Measurements from ENCODE around the gene CSK. TPM values are rescaled to one million over a fixed set of nuclear protein-coding genes. Genes with fewer than 3 reads are reported as not detected.
"Not testable (repeated sequence)": the region's sequence is repeated elsewhere in the genome, so short reads cannot be mapped to it uniquely, and the experiment has no call there.

Gene CSK
- total and polyA plus RNA-seq, 2 experiments from 2014 or later: 16.9 to 19.1 TPM

GRCh38 chr15:74785194-74786032, 3.5 kb downstream of the CSK start:
- peaks cover 56% of the 10 kb centered on the region for H3K4me1 ChIP-seq (ENCODE audit: insufficient read depth)
- no peak for DNase-seq (ENCODE audit: low spot score)
- H3K27me3 ChIP-seq: no peaks in the 10 kb centered on the region
- no peaks in the 10 kb centered on the region for H3K9me3 ChIP-seq (ENCODE audit: low read depth)
- H4K20me1 ChIP-seq (ENCODE audit: insufficient read depth, poor library complexity, severe bottlenecking): peaks cover 70% of the 10 kb centered on the region
- peaks cover 86% of the 10 kb centered on the region for H3K79me2 ChIP-seq
- 93% methylated on average over 13 of the region's 13 CpGs for WGBS (ENCODE audit: low lambda C conversion rate, missing lambda C conversion rate)
- no peak overlapping the region for H3K27ac ChIP-seq
- H2AFZ ChIP-seq: no peak overlapping the region
- no peak overlapping the region for H3K4me3 ChIP-seq
- H3K9me2 ChIP-seq (replicated peaks; ENCODE audit: insufficient read depth): no peaks in the 10 kb centered on the region
- TF ChIP-seq EZH2phosphoT487 (IDR thresholded peaks at IDR 0.05; ENCODE audit: low read depth, severe bottlenecking, unreplicated experiment) (no peak), CTCF (IDR thresholded peaks at IDR 0.05; ENCODE audit: poor library complexity) (no peak), EZH2 (IDR thresholded peaks at IDR 0.05; ENCODE audit: borderline replicate concordance) (no peak)
- H3K4me2 ChIP-seq: no peak overlapping the region
- no peaks in the 10 kb centered on the region for H3K36me3 ChIP-seq (replicated peaks; ENCODE audit: insufficient read depth, low read depth)

DNA sequence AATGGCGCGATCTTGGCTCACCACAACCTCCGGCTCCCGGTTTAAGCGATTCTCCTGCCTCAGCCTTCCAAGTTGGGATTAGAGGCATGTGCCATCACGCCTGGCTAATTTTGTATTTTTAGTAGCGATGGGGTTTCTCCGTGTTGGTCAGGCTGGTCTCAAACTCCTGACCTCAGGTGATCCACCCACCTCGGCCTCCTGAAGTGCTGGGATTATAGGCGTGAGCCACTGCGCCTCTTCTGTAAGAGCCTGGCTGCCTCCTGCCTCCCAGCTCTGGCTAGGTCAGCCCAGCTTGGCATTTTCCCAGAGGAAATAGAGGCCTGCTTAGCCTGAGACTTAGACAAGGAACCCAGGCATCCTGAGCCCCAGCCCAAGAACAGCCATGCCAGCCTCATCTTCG, 4.2 kb downstream of the CSK start:
- H3K4me1 ChIP-seq (ENCODE audit: insufficient read depth): peaks cover 52% of the 10 kb centered on the region
- WGBS (ENCODE audit: low lambda C conversion rate, missing lambda C conversion rate): 95% methylated on average over 12 of the region's 12 CpGs
- DNase-seq (ENCODE audit: low spot score); H3K27ac ChIP-seq; H3K4me2 ChIP-seq; H3K9me2 ChIP-seq (replicated peaks; ENCODE audit: insufficient read depth); H2AFZ ChIP-seq; H3K9me3 ChIP-seq (ENCODE audit: low read depth); H3K27me3 ChIP-seq; H3K4me3 ChIP-seq; H3K36me3 ChIP-seq (replicated peaks; ENCODE audit: insufficient read depth, low read depth): not testable (repeated sequence)
- peaks cover 93% of the 10 kb centered on the region for H3K79me2 ChIP-seq
- peaks cover 74% of the 10 kb centered on the region for H4K20me1 ChIP-seq (ENCODE audit: insufficient read depth, poor library complexity, severe bottlenecking)

DNA sequence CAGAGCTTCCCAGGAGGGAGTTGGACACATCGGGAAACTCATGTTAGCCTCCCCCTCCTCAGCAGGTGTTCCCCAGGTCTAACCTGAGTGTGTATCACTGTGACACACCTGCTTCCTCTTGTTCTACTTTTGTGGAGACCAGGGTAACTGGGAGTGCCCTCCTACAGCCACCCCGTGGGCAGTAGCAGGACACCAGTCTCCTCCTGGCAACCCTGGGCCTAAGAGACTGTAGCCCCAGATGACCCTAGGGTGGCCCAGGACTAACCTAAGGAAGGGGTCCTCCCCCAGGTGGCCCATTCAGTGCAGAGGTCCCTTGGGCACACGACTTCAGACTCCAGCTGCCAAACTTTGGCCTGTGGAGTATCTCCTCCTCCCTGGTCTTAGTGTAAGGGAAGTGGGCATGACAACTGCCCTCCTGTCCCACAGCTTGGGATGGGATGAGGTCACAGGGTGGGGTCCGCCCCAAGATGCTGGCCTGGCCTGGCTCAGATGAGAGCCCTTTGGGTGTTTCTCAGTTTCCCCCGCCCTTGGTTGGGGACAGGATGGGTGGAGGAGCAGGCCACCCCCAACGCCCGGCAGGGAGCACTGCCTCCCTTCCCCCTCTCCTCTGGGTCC, 4.8 kb downstream of the CSK start:
- no peak overlapping the region for H2AFZ ChIP-seq
- peaks cover 46% of the 10 kb centered on the region for H3K4me1 ChIP-seq (ENCODE audit: insufficient read depth)
- no peak overlapping the region for H3K4me2 ChIP-seq
- 97% methylated on average over 7 of the region's 7 CpGs for WGBS (ENCODE audit: low lambda C conversion rate, missing lambda C conversion rate)
- no peak overlapping the region for H3K27ac ChIP-seq
- peaks cover 95% of the 10 kb centered on the region for H3K79me2 ChIP-seq
- no peak for TF ChIP-seq EZH2phosphoT487 (IDR thresholded peaks at IDR 0.05; ENCODE audit: low read depth, severe bottlenecking, unreplicated experiment)
- TF ChIP-seq CTCF (IDR thresholded peaks at IDR 0.05; ENCODE audit: poor library complexity): no peak
- TF ChIP-seq EZH2 (IDR thresholded peaks at IDR 0.05; ENCODE audit: borderline replicate concordance): no peak
- no peaks in the 10 kb centered on the region for H3K9me2 ChIP-seq (replicated peaks; ENCODE audit: insufficient read depth)
- no peaks in the 10 kb centered on the region for H3K36me3 ChIP-seq (replicated peaks; ENCODE audit: insufficient read depth, low read depth)
- no peak for DNase-seq (ENCODE audit: low spot score)
- H4K20me1 ChIP-seq (ENCODE audit: insufficient read depth, poor library complexity, severe bottlenecking): peaks cover 79% of the 10 kb centered on the region
- no peaks in the 10 kb centered on the region for H3K9me3 ChIP-seq (ENCODE audit: low read depth)
- no peaks in the 10 kb centered on the region for H3K27me3 ChIP-seq
- no peak overlapping the region for H3K4me3 ChIP-seq

All from hepatocyte (in vitro differentiated cells).